LNCAP (cell line): Measurements from ENCODE around the gene MRPL10.
A peak's percentile ranks its signal among the peaks of the same experiment; 100 is the strongest.

Experiments
- TF ChIP-seq, protein P1 (sequence below): fragments of 450-650 bp; IDR thresholded peaks from 2 replicates; pipeline ENCODE4 v1.5.1; 2017; ENCODE audit warnings: mild to moderate bottlenecking

The MRPL10 gene

GRCh38 chr17:47846716-47847340, 15.5 kb upstream of the MRPL10 start:
- TF ChIP-seq, protein P1, sequence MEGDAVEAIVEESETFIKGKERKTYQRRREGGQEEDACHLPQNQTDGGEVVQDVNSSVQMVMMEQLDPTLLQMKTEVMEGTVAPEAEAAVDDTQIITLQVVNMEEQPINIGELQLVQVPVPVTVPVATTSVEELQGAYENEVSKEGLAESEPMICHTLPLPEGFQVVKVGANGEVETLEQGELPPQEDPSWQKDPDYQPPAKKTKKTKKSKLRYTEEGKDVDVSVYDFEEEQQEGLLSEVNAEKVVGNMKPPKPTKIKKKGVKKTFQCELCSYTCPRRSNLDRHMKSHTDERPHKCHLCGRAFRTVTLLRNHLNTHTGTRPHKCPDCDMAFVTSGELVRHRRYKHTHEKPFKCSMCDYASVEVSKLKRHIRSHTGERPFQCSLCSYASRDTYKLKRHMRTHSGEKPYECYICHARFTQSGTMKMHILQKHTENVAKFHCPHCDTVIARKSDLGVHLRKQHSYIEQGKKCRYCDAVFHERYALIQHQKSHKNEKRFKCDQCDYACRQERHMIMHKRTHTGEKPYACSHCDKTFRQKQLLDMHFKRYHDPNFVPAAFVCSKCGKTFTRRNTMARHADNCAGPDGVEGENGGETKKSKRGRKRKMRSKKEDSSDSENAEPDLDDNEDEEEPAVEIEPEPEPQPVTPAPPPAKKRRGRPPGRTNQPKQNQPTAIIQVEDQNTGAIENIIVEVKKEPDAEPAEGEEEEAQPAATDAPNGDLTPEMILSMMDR: no peak

GRCh38 chr17:47845716-47846075, 14.4 kb upstream of the MRPL10 start:
- TF ChIP-seq, protein P1: no peak

- TF ChIP-seq, protein P1: peak; percentile 39
These were observed 13.7 kb upstream of the MRPL10 start for GRCh38 chr17:47844814-47845715.

DNA sequence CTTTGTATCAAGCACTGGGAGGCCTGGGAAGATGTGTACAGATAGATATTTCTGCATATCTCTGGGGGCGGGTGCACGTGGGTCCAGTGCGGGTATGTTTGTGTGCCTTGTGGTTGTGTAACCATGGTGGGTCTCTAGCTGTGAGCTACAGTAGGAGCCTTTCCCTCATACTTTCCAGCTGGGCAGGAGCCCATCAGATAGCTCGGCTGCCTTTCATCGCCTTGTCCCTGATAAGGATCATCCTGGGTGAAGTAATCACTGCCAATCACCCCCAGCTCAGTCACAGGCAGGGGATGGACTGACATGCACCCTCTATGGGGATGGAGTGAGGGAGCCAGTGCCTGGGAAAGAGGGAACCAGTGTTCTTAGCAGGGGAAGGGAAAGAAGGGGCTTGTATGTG, 12.9 kb upstream of the MRPL10 start:
- TF ChIP-seq, protein P1: no peak

DNA sequence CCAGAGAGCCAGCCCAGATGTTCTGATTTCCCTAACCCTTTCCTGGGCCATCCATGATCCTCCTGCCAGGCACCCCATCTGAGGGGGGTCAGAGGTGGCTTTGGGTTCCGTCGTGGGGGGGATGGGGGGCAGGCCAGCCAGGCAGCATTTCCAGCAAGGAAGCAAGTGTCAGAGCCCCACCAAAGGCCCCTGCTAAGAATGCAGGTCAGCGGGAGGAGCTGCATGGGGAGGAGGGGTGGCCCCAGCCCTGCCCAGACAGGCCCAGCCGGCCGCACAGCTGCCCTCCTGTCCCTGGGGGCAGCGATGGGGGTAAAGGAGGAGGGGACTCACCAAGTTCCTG, 12.0 kb upstream of the MRPL10 start:
- TF ChIP-seq, protein P1: peak; percentile 13; the same call in 1 of the 2 replicates

GRCh38 chr17:47841488-47842291, 10.3 kb upstream of the MRPL10 start:
- TF ChIP-seq, protein P1: no peak; the same call in 1 of the 2 replicates

GRCh38 chr17:47840742-47841487, 9.6 kb upstream of the MRPL10 start, which contains the start of gene SCRN2:
Gene SCRN2, minus strand, starts transcription at chr17:47841273. Its CDS starts 430 bp downstream, at chr17:47840843.
- TF ChIP-seq, protein P1: peak; percentile 93
